Measurements from ENCODE around the gene EML6. TPM values are rescaled to one million over a fixed set of nuclear protein-coding genes. Genes with fewer than 3 reads are reported as not detected.

The EML6 gene
- total RNA-seq, 1 experiment from 2014 or later = 6.6 TPM

DNA sequence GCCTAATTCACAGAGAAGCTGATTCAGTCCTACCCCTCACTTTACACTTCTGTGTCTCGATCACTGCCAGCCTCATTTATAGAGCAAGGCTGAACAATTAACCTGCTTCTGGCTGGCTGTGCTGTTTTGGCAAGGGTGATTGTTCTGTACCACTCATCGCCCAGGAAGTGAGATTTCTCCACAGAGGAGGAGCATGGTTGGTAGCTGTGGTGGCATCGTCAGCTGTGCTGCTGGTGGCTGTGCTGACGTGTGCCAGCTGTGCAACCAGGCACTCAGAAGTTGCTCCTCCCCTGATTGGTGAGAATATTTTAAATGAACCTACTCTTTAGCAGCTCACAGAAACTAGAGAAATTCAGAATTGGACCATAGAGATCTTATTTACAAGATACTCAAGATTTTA lies 158.3 kb downstream of the EML6 start:
- no peaks in the 10 kb centered on the region for H3K27me3 ChIP-seq (ENCODE audit: insufficient read depth, low read length)
- H3K36me3 ChIP-seq (ENCODE audit: control insufficient read depth in 1 of 2, insufficient read depth in 2 of 2, low read length in 2 of 2) = no peaks in the 10 kb centered on the region
- ChIA-PET RAD21 (ENCODE audit: low non-redundant PET in 1 of 2, low total read pairs in 2 of 2, uncharacterized antibody in 2 of 2, unreplicated experiment in 2 of 2) (interaction anchor here in 1 of 2 experiments (0.7 kb wide), 1 partner anchor 1100 kb away, joined by 4 read pairs; no protein-coding TSS in a partner anchor), POLR2A (no interaction called here), CTCF (no interaction called here)
- H3K9me2 ChIP-seq (ENCODE audit: insufficient read depth) = no peaks in the 10 kb centered on the region
- DNase-seq (ENCODE audit: low read depth, low spot score) (no peak), ATAC-seq (no peak)
- H3K4me3 ChIP-seq (replicated peaks in 1 of 2; ENCODE audit: low read depth in 1 of 2, low read length in 2 of 2) = no peak overlapping the region
- no peaks in the 10 kb centered on the region for H3K9me3 ChIP-seq (ENCODE audit: control insufficient read depth in 1 of 2, insufficient read depth in 1 of 2, low read depth in 1 of 2, low read length in 2 of 2)
- no peaks in the 10 kb centered on the region for H4K20me1 ChIP-seq (ENCODE audit: insufficient read depth)
- intact Hi-C loops (cut with micrococcal nuclease) = no loop called here
- BruUV-seq (replicated peaks) = no TSS peak
- no peaks in the 10 kb centered on the region for H3K4me1 ChIP-seq (ENCODE audit: control insufficient read depth in 1 of 2, insufficient read depth in 2 of 2, low read length in 2 of 2)
- H3K4me2 ChIP-seq (ENCODE audit: low read length) = no peak overlapping the region
- no peak overlapping the region for H2AFZ ChIP-seq (ENCODE audit: low read depth, low read length, poor library complexity, severe bottlenecking)
- no peak overlapping the region for H3K9ac ChIP-seq (ENCODE audit: low read length)
- TF ChIP-seq SIN3A (IDR thresholded peaks at IDR 0.05; ENCODE audit: low read depth) = no peak
- TF ChIP-seq EZH2 (IDR thresholded peaks at IDR 0.05) = no peak
- no peak for TF ChIP-seq CEBPB (IDR thresholded peaks at IDR 0.05; ENCODE audit: low read depth)
- TF ChIP-seq SRF (IDR thresholded peaks at IDR 0.05; ENCODE audit: low read depth) = no peak
- TF ChIP-seq, protein P1, sequence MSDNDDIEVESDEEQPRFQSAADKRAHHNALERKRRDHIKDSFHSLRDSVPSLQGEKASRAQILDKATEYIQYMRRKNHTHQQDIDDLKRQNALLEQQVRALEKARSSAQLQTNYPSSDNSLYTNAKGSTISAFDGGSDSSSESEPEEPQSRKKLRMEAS (IDR thresholded peaks at IDR 0.05) = no peak
- TF ChIP-seq ELF1 (IDR thresholded peaks at IDR 0.05; ENCODE audit: borderline replicate concordance, low read depth) = no peak
- no peak for TF ChIP-seq POLR2A (IDR thresholded peaks at IDR 0.05; ENCODE audit: borderline replicate concordance, extremely low read depth, insufficient read depth, insufficient read length)
- no peak for TF ChIP-seq POLR2AphosphoS5 (IDR thresholded peaks at IDR 0.05; ENCODE audit: low read depth, low read length)
- no peak for TF ChIP-seq ZNF274 (IDR thresholded peaks at IDR 0.05; ENCODE audit: low read depth, low read length)
- no peak for TF ChIP-seq TCF7L2 (IDR thresholded peaks at IDR 0.05; ENCODE audit: borderline replicate concordance, extremely low read depth, insufficient read depth, insufficient read length)
- no peak for TF ChIP-seq YY1 (IDR thresholded peaks at IDR 0.05; ENCODE audit: extremely low read depth, insufficient replicate concordance, low read depth, low read length)
- TF ChIP-seq, protein P2, sequence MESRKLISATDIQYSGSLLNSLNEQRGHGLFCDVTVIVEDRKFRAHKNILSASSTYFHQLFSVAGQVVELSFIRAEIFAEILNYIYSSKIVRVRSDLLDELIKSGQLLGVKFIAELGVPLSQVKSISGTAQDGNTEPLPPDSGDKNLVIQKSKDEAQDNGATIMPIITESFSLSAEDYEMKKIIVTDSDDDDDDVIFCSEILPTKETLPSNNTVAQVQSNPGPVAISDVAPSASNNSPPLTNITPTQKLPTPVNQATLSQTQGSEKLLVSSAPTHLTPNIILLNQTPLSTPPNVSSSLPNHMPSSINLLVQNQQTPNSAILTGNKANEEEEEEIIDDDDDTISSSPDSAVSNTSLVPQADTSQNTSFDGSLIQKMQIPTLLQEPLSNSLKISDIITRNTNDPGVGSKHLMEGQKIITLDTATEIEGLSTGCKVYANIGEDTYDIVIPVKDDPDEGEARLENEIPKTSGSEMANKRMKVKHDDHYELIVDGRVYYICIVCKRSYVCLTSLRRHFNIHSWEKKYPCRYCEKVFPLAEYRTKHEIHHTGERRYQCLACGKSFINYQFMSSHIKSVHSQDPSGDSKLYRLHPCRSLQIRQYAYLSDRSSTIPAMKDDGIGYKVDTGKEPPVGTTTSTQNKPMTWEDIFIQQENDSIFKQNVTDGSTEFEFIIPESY (IDR thresholded peaks at IDR 0.05; ENCODE audit: extremely low read depth, insufficient replicate concordance, low read length) = no peak
- TF ChIP-seq EGR1 (IDR thresholded peaks at IDR 0.05; ENCODE audit: low read depth) = no peak
- TF ChIP-seq, protein P3, sequence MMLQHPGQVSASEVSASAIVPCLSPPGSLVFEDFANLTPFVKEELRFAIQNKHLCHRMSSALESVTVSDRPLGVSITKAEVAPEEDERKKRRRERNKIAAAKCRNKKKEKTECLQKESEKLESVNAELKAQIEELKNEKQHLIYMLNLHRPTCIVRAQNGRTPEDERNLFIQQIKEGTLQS (IDR thresholded peaks at IDR 0.05) = no peak
- no peak for TF ChIP-seq CBX3 (IDR thresholded peaks at IDR 0.05; ENCODE audit: low read depth)
- TF ChIP-seq, protein P4, sequence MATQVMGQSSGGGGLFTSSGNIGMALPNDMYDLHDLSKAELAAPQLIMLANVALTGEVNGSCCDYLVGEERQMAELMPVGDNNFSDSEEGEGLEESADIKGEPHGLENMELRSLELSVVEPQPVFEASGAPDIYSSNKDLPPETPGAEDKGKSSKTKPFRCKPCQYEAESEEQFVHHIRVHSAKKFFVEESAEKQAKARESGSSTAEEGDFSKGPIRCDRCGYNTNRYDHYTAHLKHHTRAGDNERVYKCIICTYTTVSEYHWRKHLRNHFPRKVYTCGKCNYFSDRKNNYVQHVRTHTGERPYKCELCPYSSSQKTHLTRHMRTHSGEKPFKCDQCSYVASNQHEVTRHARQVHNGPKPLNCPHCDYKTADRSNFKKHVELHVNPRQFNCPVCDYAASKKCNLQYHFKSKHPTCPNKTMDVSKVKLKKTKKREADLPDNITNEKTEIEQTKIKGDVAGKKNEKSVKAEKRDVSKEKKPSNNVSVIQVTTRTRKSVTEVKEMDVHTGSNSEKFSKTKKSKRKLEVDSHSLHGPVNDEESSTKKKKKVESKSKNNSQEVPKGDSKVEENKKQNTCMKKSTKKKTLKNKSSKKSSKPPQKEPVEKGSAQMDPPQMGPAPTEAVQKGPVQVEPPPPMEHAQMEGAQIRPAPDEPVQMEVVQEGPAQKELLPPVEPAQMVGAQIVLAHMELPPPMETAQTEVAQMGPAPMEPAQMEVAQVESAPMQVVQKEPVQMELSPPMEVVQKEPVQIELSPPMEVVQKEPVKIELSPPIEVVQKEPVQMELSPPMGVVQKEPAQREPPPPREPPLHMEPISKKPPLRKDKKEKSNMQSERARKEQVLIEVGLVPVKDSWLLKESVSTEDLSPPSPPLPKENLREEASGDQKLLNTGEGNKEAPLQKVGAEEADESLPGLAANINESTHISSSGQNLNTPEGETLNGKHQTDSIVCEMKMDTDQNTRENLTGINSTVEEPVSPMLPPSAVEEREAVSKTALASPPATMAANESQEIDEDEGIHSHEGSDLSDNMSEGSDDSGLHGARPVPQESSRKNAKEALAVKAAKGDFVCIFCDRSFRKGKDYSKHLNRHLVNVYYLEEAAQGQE (IDR thresholded peaks at IDR 0.05; ENCODE audit: low read depth) = no peak
- no peak for TF ChIP-seq ZFX (IDR thresholded peaks at IDR 0.05)
- H3K27ac ChIP-seq (ENCODE audit: low read depth, low read length) = no peak overlapping the region
- H3K79me2 ChIP-seq (ENCODE audit: insufficient read depth, low read length) = no peaks in the 10 kb centered on the region

Measured in HCT116 (cell line).